ENCODE data around the gene TPM3. TPM values are rescaled to one million over a fixed set of nuclear protein-coding genes. Genes with fewer than 3 reads are reported as not detected.

The TPM3 gene
- total and polyA plus RNA-seq, 9 of the 15 experiments (the other 6 are each of a cell fraction or from before 2014, with no cell fraction given): 202 to 604 (median 421) TPM

DNA sequence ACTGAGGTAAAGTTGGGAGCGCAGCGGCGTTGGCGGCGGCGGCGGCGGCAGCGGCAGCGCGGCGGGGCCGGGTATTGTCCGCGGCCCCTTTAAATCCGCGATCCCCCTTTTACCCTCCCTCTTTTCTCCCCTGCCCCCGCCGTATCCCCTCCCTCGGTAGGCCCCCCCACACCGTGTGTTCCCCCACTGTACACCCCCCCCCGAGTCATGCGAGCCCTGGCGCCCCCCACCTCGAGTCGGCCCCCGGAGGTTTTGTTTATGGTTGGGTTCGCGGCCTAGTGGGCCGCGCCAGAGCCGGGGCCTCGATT is 29.0 kb upstream of the TPM3 start:
- CTCF ChIA-PET (ENCODE audit: low intra/inter-chr PET ratio): no interaction called here
- ATAC-seq (no peak), DNase-seq (ENCODE audit: extremely low read depth in 1 of 4, low spot score in 3 of 4) (peak in 2 of 4 experiments; percentile 83 to 85), FAIRE-seq (no peak)
- POLR2A ChIA-PET: interaction anchor here (0.6 to 4.6 kb wide), 16 partner anchors 11 to 1903 kb away, joined by 3 to 32 read pairs (median 4); partner anchors contain the start of gene TPM3
- H3K36me3 ChIP-seq (ENCODE audit: control insufficient read depth, insufficient read depth, low read length): peaks cover 76% of the 10 kb centered on the region
- H3K4me2 ChIP-seq (ENCODE audit: insufficient read depth, low read length): peak overlapping the region; percentile 86
- peaks cover 3 to 20% of the 10 kb centered on the region in 2 experiments; a peak in 3 of 5 replicates for H3K4me1 ChIP-seq (replicated peaks in 1 of 2; ENCODE audit: control insufficient read depth in 2 of 2, insufficient read depth in 2 of 2, low read length in 2 of 2)
- H3K4me3 ChIP-seq: peak overlapping the region; percentile 76
- H3K9ac ChIP-seq (ENCODE audit: insufficient read depth in 1 of 2, low read depth in 2 of 2, low read length in 2 of 2): peak overlapping the region; percentile 91 to 97
- H3K9me1 ChIP-seq (ENCODE audit: control insufficient read depth, insufficient read depth, low read length): no peaks in the 10 kb centered on the region
- peaks cover 4% of the 10 kb centered on the region for H3K9me3 ChIP-seq (replicated peaks; ENCODE audit: control insufficient read depth, insufficient read depth, low read depth, low read length)
- intact Hi-C loops (cut with micrococcal nuclease): loop anchor here (2.0 to 5.0 kb wide), 2 partner anchors 34 to 298 kb away; partner anchors contain the start of gene GATAD2B
- BruUV-seq (replicated peaks): no TSS peak
- WGBS (ENCODE audit: insufficient coverage, low coverage, missing lambda C conversion rate): 0% methylated on average over 2 of the region's 33 CpGs
- peaks cover 95% of the 10 kb centered on the region for H3K79me2 ChIP-seq (ENCODE audit: control insufficient read depth, insufficient read depth, low read length)
- peak overlapping the region; percentile 99 for H3K27ac ChIP-seq (ENCODE audit: extremely low read depth, low read depth, low read length)
- no peaks in the 10 kb centered on the region for H3K27me3 ChIP-seq (ENCODE audit: control insufficient read depth in 2 of 2, insufficient read depth in 2 of 2, low read length in 2 of 2)
- no peaks in the 10 kb centered on the region for H4K20me1 ChIP-seq (replicated peaks; ENCODE audit: control insufficient read depth, insufficient read depth, low read length)
- peak overlapping the region; percentile 57; the same call in 1 of the 2 replicates for H2AFZ ChIP-seq (ENCODE audit: low read depth, low read length)
- in situ Hi-C loops (cut with MboI): no loop called here
- TF ChIP-seq FOSL1 (tag; conservative IDR thresholded peaks at IDR 0.05): 0 out of 2 replicates have a peak, but pooled peaks have one; percentile 0
- peak; percentile 43; the same call in 1 of the 2 replicates for TF ChIP-seq CGGBP1 (CRISPR knock-in tag; IDR thresholded peaks at IDR 0.05)
- TF ChIP-seq, protein P1, sequence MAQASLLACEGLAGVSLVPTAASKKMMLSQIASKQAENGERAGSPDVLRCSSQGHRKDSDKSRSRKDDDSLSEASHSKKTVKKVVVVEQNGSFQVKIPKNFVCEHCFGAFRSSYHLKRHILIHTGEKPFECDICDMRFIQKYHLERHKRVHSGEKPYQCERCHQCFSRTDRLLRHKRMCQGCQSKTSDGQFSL (CRISPR knock-in tag; IDR thresholded peaks at IDR 0.05): no peak
- TF ChIP-seq, protein P1 (tag; IDR thresholded peaks at IDR 0.05): peak in 1 of 2 experiments; percentile 97; a peak in 2 of 4 replicates
- TF ChIP-seq ZBTB11 (CRISPR knock-in tag; IDR thresholded peaks at IDR 0.05): peak in 1 of 3 experiments; percentile 17; a peak in 2 of 6 replicates
- peak; percentile 76 for TF ChIP-seq PCBP1 (IDR thresholded peaks at IDR 0.05; ENCODE audit: low read depth, low read length, poor library complexity, severe bottlenecking)
- TF ChIP-seq ZFP91 (CRISPR knock-in tag; IDR thresholded peaks at IDR 0.05): peak; percentile 79; the same call in 1 of the 2 replicates
- TF ChIP-seq KDM1A (IDR thresholded peaks at IDR 0.05): peak in 1 of 2 experiments; percentile 67; a peak in 1 of 4 replicates
- peak; percentile 86 for TF ChIP-seq POLR2G (IDR thresholded peaks at IDR 0.05; ENCODE audit: low read depth, low read length)
- TF ChIP-seq GABPA (tag; conservative IDR thresholded peaks at IDR 0.05; ENCODE audit: low read depth): peak; percentile 57
- peak; percentile 88 for TF ChIP-seq RBFOX2 (IDR thresholded peaks at IDR 0.05; ENCODE audit: low read depth, low read length)
- TF ChIP-seq TAF1 (IDR thresholded peaks at IDR 0.05; ENCODE audit: control insufficient read depth, extremely low read depth, insufficient read depth, low read length, severe bottlenecking): peak; percentile 52
- TF ChIP-seq HIVEP1 (CRISPR knock-in tag; IDR thresholded peaks at IDR 0.05): no peak
- no peak for TF ChIP-seq E2F3 (CRISPR knock-in tag; IDR thresholded peaks at IDR 0.05)
- TF ChIP-seq ATF7 (IDR thresholded peaks at IDR 0.05): no peak

Data from K562 (cell line).